Dermis microvascular lymphatic vessel endothelial cell (primary cell): ENCODE data around the gene TSR3. TPM values are rescaled to one million over a fixed set of nuclear protein-coding genes. Genes with fewer than 3 reads are reported as not detected.
"Not testable (repeated sequence)": the region's sequence is repeated elsewhere in the genome, so short reads cannot be mapped to it uniquely, and the experiment has no call there.

Experiments
- DNase-seq, 2 donors: peaks; one replicate each; pipeline versions ENCODE4 v3.0.0 to v3.0.0-alpha.2; 2010; ENCODE audit warnings: low read depth in 2 of 2
- total RNA-seq: library from RNA; depleted of rRNA; stranded (reverse); fragments of >200 nt; gene quantifications from 2 replicates; pipeline ENCODE4 v1.2.1, GENCODE V29; 2014

TSR3 gene
- total RNA-seq, 1 donor from 2014 or later, result 53.7 TPM

DNA sequence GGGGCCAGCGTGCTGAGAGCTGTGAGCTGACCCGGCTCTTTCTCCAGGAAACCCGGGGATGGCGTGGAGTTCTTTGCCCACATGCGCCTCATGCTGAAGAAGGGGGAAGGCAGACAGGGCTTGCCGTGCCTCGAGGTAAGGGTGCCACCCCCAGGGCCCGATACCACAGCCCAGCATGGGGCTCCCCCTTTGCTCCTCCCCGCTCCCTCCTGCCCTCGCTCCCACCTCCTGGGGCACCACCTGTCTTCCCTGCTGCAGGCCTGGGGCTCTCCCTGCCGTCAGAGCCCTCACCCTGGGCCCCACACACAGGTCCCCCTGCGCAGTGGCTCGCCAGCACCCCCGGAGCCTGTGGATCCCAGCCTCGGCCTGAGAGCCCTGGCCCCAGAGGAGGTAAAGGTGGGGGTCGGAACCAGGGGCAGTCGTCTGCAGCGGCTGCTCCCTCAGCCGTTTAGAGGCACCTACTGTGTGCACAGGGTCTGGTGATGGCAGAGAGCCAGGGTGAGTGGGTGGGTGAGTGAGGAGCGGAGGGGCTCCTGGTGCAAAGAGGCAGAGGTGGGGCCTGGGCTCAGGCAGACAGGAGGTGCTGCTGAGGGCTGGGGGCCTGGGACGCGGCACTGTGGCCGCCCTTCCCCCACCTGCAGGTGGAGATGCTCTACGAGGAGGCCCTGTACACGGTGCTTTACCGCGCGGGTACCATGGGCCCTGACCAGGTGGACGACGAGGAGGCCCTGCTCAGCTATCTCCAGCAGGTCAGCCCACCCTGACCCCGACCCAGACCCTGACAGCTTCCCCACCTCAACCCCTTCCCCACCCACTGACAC is 12.6 kb downstream of the TSR3 start:
- DNase-seq, result no peak

DNA sequence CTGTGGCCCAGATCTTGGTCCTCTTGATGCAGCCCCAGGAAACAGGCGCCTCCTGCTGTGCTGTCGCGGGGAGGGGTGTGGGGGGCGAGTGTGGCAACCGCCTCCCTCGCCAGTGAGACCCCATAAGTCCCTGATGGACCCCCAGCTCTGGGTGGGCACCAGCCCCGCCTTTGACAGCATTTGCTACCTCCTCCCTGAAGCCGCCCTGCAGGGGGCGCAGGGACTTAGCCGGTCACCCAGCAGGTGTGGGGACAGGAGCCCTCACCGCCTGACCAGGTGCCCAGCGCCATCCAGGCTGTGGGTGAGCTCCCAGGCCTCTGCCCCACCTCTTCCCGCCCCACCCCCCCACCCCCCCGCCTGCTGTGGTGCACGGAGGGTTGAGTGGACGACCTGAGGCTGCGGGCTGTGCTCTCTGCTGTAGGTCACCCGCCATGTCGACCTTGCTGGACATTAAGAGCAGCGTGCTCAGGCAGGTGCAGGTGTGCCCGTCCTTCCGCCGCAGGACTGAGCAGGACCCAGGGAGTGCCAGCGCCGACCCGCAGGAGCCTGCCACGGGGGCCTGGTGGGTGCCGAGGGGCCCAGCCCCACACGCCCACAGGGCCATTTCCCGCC is 13.5 kb downstream of the TSR3 start:
- peak in 1 of 2 donors; percentile 46 for DNase-seq

DNA sequence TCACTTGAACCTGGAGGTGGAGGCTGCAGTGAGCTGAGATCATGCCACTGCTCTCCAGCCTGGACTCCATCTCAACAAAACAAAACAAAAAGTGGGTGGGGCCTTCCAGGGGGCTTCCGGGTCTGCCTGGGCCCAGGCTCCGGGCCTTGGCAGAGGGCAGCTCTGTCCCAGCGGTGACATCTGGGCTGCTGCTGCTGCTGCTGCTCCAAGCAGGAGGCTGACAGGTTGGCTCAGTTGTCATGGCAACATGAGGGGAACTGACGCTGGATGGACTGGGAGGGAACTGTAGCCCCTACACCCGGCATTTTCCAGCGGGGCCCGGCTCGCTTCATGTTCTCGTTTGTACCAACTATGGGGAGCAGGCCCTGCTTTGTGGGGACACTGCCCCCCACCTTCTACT is 14.2 kb downstream of the TSR3 start:
- DNase-seq, result no peak

DNA sequence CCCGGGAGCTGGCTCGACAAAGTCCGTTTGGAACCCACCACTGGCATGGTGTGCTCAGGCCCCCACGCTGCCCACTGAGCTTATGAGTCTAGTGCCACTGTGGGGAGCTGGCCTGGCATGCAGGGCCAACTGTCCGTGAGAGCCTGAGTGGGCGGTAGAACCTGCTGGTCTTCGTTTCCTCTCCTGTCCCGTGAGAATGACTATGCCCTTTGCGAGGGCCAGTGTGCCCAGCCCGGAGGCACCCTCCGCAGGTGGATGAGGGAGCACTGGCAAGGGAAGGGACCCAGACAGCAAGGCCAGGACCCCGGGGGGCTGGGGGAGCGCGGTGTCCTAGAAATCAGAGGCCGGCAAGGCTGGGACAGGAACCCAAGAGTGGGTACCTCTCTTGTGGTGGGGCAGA is 15.1 kb downstream of the TSR3 start:
- DNase-seq, result no peak

DNA sequence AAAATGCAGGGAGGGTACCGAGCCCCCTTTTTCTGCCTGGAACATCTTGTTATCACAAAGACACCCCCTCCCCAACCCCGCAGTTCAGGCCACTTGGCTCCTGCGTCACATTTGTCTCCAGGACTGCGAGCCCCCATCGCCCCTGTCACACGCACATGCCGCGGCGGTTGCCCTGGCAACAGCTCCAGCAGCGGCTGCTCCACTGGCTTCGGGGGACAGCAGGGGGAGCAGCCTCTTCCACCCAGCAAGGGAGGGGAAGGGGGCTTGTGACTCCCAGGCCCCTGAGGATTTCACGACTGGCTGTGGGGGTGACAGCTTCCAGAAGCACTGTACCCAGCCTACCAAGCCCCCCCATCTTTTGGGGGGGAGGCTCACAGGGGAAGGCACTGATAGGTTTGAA is 15.7 kb downstream of the TSR3 start:
- DNase-seq, result no peak

DNA sequence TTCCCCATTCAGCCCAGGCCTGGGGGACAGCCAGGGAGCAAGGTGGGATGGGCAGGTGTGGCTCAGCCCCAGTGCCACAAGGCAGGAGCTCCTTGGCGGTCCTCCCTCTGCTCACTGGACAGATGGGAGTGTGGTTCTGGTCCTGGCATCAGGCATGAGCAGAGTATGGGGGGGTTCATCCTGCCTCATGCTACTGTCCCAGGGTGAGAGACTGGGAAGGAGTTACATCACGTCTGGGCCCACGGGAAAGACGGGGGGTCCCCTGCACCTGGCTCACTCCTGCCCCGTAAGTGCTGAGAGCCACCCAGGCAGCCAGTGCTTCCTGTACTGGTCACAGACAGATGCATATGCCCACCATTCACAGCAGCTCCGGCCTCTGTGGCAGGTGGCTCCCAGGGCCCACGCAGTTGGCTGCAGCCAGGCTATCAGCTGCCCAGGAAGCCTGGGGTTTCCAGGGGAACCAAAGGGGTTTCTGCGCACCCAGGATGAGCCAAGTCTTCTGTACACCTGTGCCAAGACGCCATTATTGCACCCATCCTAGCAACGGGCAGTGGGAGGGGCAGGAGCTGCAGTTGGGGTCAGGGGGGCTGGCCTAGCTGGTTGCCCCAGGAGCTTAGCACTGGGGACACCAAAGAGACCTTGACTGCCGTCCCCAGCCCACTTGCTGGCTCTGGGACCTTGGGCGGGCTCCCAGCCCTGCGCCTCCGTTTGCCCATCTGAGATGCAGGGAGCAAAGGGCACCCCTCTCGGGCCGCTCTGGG is 16.3 kb downstream of the TSR3 start:
- DNase-seq, result no peak

DNA sequence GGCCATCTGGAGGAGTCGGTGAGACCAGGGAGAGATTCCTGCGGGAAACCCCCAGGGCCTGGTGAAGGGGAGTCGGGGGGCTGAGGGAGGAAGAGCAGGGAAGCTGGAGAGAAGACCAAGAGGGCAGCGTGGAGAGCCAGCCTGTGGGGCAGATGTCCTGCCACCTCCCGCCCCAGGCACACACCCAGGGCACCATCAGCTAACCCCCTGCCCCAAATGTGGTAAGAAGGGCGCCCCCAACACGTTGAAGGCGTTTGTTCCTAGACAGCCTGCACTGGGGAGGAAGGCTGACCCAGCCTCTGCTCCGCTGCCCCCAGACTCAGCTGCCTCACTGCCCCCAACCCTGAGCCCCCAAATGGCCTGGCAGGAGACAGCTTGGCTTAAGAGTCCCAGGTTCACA is 16.9 kb downstream of the TSR3 start:
- DNase-seq, result no peak

DNA sequence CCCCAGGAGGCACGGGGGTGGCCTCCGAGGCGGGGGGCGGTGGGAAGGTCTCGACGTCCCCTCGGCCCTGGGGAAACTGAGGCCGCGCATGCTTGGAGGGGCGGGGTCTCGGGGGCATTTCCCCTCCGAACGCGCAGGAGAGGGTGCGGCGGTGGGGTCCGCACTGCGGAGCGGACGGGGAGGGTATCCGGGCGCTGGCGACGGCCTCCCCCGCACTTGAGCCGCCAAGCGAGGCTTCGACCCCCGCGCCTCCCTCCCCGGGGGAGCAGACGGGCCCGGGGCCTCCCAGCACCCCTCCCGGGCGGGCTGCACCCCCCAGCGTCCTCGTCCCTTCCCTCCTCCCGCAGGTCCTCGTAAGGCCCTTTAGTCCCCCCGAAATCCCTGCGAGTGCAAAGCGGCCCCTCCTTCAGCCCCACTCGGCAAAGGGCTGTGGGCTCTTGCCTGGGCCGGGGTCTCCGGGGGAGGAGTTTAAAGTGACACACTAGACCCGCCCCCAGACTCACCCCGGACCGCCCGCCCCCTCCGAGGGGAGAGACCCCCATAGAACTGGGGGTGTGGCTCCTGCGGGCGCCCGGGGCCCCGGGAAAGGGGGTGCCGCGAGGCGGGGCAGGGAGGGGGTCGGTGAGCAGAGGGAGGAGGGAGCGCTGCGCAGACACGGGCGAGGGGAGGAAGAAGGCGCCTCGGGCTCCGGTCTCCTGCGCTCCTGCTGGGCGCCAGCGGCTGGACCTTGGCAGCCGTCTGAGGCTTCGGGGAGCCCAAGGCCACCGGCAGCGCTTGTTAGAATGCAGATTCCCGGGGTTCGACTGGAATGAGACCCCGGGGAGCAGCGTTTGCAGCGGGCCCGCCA is 17.6 kb downstream of the TSR3 start:
- DNase-seq, result no peak

DNA sequence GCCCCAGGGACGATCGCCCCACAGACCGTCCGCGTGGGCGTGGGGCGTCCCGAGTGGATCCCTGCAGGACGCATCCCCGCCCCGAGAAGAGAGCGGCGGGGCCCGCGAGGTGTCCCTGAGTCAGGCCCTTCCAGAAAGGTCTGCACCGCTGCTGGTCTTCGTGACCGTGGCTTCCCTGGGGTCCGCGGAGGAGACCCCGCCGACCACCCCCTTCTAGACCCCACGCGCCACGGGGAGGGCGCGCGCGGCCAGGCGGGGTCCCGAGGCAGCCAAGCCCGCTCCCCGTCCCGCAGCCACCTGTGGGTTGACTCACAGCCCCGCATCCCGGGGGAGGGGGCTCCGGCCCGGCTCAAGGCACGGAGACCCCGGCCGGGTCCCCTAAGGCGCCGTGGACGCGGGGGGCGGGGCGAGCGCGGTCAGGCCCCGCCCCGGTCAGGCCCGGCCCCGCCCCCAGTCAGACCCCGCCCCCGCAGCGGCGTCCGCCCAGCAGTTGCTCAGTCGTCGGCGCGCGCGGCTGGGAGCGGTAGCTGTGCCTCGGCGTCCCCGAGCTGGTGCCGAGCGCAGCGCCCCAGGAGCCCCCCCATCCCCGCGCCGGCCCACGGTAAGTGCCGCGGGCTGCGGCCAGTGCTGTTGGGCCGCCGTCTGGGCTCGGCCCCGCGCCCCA is 18.4 kb downstream of the TSR3 start, which contains the start of gene BAIAP3:
BAIAP3 (plus strand) TSS at position 497 of the 664 bp plus-strand sequence. CDS start 4,905 bp downstream, outside the sequence.
- peak in 1 of 2 donors; percentile 45 for DNase-seq

DNA sequence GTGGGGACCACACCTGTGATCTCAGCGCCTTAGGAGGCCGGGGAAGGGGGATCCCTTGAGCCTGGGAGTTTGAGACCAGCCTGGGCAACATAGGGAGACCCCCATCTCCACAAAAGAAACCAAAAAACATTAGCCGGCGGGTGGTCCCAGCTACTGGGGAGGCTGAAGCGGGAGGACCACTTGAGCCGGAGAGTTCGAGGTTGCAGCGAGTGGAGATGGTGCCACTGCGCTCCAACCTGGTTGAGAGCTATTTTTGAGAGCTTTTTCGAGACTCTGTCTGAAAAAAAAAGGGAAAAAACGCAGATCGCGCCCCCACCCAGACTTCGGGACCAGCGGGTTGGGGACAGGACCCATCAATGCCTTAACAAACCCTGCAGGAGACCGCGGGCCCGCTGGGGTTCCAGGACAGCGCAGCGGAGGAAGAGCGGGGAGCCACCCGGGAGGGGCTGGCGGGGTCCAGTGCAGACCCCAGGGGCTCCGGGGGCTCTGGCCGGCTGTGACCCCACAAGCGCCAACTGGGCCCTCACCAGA is 19.0 kb downstream of the TSR3 start:
- DNase-seq, result no peak

DNA sequence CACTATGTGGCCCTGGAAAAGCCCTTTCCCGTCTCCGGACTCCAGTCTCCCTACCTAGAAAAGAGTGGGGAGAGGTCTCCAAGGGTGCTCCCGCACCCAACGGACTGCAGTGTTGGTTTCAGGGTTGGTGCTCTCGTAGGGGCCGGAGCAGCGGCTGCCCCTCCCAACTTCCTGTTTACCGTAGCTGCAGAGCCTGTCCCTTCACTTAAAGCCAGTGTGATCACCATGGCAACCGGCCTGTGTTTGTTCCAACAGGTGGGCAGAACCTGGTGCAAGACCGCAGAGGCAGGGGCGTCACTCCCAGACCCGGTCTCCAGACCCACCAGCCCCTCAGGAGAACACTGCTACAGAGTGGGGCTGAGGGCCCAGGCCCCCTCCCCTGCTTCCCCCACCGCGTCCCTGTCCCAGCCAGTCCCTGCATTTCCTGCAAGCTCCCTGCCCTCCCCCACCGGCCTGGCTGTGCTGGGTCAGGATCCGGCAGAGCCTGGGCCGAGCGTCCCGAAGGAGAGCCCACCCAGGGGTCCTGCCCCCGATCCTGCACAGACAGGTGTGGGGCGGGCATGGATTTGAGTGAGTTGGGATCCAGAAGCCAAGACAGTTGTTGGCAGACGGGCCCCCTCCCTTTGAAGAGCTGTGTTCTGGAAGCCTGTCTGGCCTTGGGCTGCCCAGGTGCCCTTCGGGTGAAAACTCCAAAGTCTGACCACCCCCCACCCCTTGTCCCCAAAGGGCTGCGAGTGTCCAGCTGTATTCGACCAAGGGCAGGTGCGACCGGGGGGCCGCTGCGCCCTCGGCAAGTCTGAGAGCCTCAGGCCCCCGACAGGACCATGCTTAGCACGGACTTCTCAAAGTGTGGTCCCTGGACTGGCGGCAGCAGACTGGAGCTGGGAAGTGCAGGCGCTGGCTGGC is 19.7 kb downstream of the TSR3 start:
- DNase-seq, result peak; percentile 77 to 87

DNA sequence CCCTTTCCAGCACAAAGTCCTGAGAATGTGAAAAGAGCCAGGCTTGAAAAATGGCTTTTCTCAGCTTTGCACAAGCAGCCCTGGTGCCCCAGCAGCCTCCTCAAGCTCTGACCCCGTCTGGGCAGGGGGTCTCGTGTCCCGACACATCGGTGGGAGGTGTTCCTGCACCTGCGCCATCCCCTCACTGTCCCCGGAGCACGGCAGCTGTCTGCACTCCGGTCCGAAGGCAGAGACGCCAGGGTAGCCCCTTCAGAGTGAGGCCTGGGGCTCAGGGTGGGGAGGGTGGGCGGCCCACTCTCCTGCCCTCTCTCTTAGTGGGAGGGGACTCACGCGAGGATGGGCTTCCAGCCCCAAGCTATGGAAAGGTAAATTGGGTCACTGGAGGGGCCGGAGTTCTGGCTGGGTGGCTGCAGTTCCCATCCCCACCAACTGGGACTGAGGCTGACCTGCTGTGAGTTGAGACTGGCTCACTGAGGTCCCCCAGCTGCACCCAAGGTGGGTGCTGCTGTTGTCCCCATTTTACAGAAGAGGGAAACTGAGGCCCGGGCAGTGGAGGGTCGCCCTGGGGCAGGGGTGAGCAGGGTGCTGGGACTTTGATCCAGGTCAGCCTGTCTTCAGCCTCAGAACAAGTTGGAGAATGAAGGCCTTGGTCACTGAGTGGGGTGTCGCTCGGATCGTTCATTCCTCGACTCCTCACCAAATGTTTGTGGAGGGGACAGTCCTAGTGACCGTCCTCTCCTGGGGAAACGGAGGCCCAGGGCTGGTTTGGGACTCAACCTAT is 20.6 kb downstream of the TSR3 start:
- no peak for DNase-seq

DNA sequence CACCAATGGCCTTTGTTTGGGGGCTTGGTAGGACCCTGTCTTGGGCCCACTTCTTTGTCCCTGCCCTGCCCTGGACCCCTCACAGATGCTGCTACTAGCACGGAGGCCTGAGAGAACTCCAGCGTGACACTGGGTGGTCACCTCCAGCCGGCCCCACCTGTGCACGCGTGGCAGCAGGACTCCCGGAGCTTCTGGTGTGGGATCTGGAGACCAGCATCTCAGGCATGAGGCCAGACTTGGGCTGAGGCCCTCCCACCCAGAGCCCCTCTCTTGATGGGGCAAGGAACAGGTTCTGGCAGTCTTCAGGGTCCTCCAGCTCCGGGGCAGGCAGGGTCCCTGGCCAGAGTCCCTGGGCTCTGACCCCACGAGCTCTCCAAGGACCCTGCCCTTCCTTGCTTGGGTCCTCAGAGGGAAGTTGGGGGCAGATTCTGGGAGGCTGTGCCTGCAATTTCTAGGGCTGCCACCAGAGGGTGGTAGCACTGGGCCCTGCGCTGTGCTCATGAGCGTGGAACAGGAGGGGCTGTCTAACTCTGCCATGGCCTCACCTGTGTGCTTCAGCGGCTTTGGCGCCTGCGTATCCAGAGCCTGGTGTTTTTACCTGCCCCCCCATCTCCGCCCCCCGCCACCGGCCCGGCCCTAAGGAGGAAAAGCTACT is 21.3 kb downstream of the TSR3 start:
- DNase-seq, result no peak

DNA sequence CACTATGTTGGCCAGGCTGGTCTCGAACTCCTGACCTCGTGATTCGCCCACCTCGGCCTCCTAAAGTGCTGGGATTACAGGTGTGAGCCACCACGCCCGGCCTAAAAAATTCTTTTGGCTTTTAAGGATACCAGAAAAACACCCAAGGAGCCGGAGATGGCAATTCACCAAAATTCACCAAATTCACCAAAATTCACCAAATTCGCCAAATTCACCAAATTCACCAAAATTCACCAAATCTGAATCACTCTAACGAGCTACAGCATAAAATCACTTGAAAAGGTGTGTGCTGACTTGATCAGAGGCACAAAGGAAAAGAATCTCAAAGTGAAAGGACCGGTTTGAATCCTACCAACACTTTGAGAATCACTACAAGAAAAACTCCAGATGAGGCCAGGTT is 22.7 kb downstream of the TSR3 start:
- DNase-seq, result not testable (repeated sequence)

DNA sequence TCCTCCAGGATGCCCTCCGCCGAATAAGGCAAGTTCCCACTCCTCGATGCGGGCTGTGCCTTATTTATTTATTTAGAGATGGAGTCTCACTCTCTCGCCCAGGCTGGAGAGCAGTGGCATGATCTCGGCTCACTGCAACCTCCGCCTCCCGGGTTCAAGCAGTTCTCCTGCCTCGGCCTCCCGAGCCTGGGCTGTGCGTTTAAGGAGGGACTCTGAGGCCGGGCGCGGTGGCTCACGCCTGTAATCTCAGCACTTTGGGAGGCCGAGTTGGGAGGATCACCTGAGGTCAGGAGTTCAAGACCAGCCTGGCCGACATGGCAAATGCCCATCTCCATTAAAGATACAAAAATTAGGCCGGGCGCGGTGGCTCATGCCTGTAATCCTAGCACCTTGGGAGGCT is 23.5 kb downstream of the TSR3 start:
- DNase-seq, result not testable (repeated sequence)

DNA sequence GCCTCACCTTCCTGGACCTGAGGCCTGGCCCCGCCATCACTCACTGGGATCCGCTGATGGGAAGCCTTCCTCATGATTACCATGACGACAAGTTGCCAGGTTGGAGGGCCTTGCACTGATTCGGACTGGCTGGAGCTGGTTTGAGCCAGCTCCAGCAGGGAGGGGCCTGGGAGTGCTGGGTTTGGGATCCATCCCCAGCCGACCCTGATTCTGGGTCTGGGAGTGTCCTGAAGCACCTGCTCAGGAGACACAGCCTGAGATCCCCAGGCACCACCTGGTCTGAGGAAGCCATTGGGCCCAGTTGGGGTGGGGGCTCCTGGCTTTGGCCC is 24.1 kb downstream of the TSR3 start:
- DNase-seq, result no peak

DNA sequence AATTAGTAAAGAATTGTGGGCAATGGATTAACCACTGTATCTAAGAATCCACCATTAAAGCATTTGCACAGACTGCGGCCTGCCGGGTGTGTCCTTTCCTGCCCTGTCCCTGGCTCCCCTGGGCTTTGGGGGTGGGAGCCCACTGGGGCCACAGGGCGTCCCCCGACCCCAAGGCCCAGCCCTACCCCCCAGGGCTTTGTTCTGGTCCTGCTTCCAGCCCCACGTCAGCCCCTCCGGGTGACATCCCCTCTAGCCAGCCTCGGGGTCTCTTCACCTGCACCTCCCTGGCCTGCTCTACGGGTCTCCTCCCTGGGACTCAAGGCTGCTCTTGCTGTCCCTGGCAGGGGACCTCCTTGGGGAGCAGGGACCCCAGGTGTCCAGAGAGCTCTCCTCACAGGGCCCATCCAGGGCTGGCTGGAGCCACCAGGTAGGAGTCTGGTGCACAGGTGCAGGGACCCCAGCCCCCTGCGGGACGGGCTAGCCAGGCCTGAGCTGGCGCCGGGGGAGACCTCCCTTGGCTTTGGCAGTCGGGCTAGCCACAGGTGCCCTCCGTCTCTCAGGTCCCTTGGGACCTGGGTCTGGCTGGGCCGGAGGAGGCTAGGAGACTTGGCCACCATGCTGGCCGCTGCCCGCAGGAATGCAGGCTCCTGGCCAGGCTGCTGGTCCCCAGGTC is 24.6 kb downstream of the TSR3 start:
- no peak for DNase-seq

DNA sequence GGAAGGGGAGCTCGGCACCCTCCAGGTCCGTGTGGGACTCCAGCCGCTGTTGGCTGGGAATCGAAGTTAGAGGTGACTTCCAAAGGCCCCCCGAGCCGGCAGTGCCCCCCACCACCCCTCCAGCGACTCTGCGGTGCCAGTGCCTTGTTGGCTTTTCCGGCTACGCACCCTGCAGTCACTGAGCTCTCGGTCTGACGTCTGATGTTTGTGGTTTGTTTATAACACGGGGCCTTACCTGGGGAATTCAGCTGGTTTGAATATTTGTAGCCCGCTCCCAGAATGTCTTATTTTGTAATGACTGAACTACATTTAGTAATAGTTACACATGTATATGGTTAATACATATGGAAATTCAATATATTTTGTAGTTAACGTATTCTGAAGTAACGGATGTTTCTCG is 25.3 kb downstream of the TSR3 start:
- no peak for DNase-seq
